HEK293T (cell line): ENCODE results near the gene TTLL3.

Source experiments
- BHLHE40 ChIP-seq: fragments of 450-650 bp; IDR thresholded peaks from 2 replicates; pipeline ENCODE4 v1.6.1; 2016; ENCODE audit warnings: mild to moderate bottlenecking, moderate library complexity, borderline replicate concordance
- FOXA1 ChIP-seq: fragments of 450-650 bp; IDR thresholded peaks from 2 replicates; pipeline ENCODE4 v1.6.1; 2016; ENCODE audit warnings: mild to moderate bottlenecking
- FOXM1 ChIP-seq: fragments of 450-650 bp; IDR thresholded peaks from 2 replicates; pipeline ENCODE4 v1.6.1; 2017; ENCODE audit warnings: mild to moderate bottlenecking, borderline replicate concordance
- HDGF ChIP-seq: fragments of 450-650 bp; IDR thresholded peaks from 2 replicates; pipeline ENCODE4 v1.6.1; 2017; ENCODE audit warnings: antibody characterized with exemption, borderline replicate concordance
- LEF1 ChIP-seq: fragments of 450-650 bp; IDR thresholded peaks from 2 replicates; pipeline ENCODE4 v1.6.1; 2017; ENCODE audit warnings: mild to moderate bottlenecking, borderline replicate concordance
- SP1 ChIP-seq: fragments of 450-650 bp; IDR thresholded peaks from 2 replicates; pipeline ENCODE4 v1.6.1; 2017
- SUZ12 ChIP-seq: fragments of 450-650 bp; IDR thresholded peaks from 2 replicates; pipeline ENCODE4 v1.6.1; 2016; ENCODE audit warnings: mild to moderate bottlenecking
- TARDBP ChIP-seq: fragments of 450-650 bp; IDR thresholded peaks from 2 replicates; pipeline ENCODE4 v1.6.1; 2016
- ZNF384 ChIP-seq: fragments of 450-650 bp; IDR thresholded peaks from 2 replicates; pipeline ENCODE4 v1.6.1; 2016

DNA sequence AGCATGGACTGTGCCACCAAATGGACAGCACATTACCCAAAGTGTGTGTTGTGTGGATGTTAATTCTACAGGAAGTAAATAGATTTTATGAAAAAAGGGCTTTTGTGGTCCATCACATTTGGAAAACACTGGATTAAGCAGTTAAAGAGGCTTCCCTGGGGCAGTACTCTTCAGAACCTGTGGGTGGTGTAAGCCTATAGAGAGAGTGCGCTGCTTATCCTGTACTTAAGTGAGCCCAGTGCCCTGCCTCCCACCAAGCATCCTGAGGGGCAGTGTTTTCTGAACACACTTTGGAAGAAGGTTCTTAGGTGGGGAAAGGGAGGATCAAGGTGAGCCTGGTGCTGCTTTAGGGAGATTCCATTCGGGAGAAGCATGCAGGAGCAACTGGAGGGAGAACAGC lies 10.9 kb downstream of the TTLL3 start:
- TF ChIP-seq HDGF (no peak), SUZ12 (no peak), BHLHE40 (no peak), SP1 (no peak), LEF1 (no peak), ZNF384 (no peak), FOXM1 (no peak), TARDBP (no peak), FOXA1 (no peak)
